Liver (tissue), 9 donors: Measurements from ENCODE around the gene FUS. TPM values are rescaled to one million over a fixed set of nuclear protein-coding genes. Genes with fewer than 3 reads are reported as not detected.
A peak's percentile ranks its signal among the peaks of the same experiment; 100 is the strongest.
"Not testable (repeated sequence)": the region's sequence is repeated elsewhere in the genome, so short reads cannot be mapped to it uniquely, and the experiment has no call there.

ENCODE experiments used
- DNase-seq: peaks from one replicate; pipeline ENCODE4 v3.0.0-alpha.2; 2017; ENCODE audit warnings: low spot score
- H3K27ac ChIP-seq, 2 donors: one replicate each; pipeline ENCODE4 v1.7.0; 2013; ENCODE audit warnings: inconsistent platforms in 2 of 2, low read length in 2 of 2, control low read depth in 1 of 2, low read depth in 1 of 2, mild to moderate bottlenecking in 1 of 2
- H3K27me3 ChIP-seq, 4 donors: one replicate each; pipeline versions ENCODE4 v1.6.1 to v1.7.0; 2013; ENCODE audit warnings: low read length in 3 of 4, inconsistent platforms in 1 of 4, mild to moderate bottlenecking in 1 of 4, moderate library complexity in 1 of 4; ENCODE audit not compliant: control insufficient read depth in 4 of 4, insufficient read depth in 4 of 4
- H3K36me3 ChIP-seq, 4 donors: one replicate each; pipeline versions ENCODE4 v1.6.1 to v1.7.0; 2013; ENCODE audit warnings: low read length in 3 of 4, mild to moderate bottlenecking in 3 of 4, low read depth in 1 of 4, moderate library complexity in 1 of 4; ENCODE audit not compliant: control insufficient read depth in 4 of 4, insufficient read depth in 3 of 4
- H3K4me1 ChIP-seq, 4 donors: one replicate each; pipeline versions ENCODE4 v1.6.1 to v1.7.0; 2013; ENCODE audit warnings: low read length in 3 of 4, mild to moderate bottlenecking in 3 of 4, moderate library complexity in 1 of 4; ENCODE audit not compliant: control insufficient read depth in 4 of 4, insufficient read depth in 4 of 4
- H3K4me3 ChIP-seq, 3 donors: one replicate each; pipeline versions ENCODE4 v1.6.1 to v1.7.0; 2013; ENCODE audit warnings: low read length in 3 of 3, control low read depth in 1 of 3, low read depth in 1 of 3, mild to moderate bottlenecking in 1 of 3
- H3K9ac ChIP-seq, 2 donors: one replicate each; pipeline ENCODE4 v1.7.0; 2013; ENCODE audit warnings: low read length in 2 of 2, mild to moderate bottlenecking in 2 of 2, moderate library complexity in 2 of 2, control low read depth in 1 of 2, low read depth in 1 of 2
- H3K9me3 ChIP-seq, 4 donors: one replicate each; pipeline versions ENCODE4 v1.6.1 to v1.7.0; 2013; ENCODE audit warnings: low read length in 3 of 4; ENCODE audit not compliant: control insufficient read depth in 4 of 4
- FOXA2 ChIP-seq: IDR thresholded peaks from 2 replicates; pipeline ENCODE4 v1.6.1; 2016; ENCODE audit warnings: antibody characterized with exemption
- HNF4A ChIP-seq, 2 donors: conservative IDR thresholded peaks; 2 replicates each; pipeline ENCODE4 v1.6.1; 2016; ENCODE audit warnings: antibody characterized with exemption in 2 of 2, mild to moderate bottlenecking in 2 of 2
- HNF4G ChIP-seq: IDR thresholded peaks from 2 replicates; pipeline ENCODE4 v1.6.1; 2016; ENCODE audit warnings: antibody characterized with exemption
- JUND ChIP-seq, 2 donors: IDR thresholded peaks; 2 replicates each; pipeline ENCODE4 v1.6.1; 2016; ENCODE audit warnings: antibody characterized with exemption in 2 of 2
- NR2F2 ChIP-seq: IDR thresholded peaks from 2 replicates; pipeline ENCODE4 v1.6.1; 2016; ENCODE audit warnings: antibody characterized with exemption
- RAD21 ChIP-seq, 2 donors: IDR thresholded peaks; 2 replicates each; pipeline ENCODE4 v1.6.1; 2016; ENCODE audit warnings: antibody characterized with exemption in 2 of 2, mild to moderate bottlenecking in 2 of 2
- SP1 ChIP-seq: IDR thresholded peaks from 2 replicates; pipeline ENCODE4 v1.6.1; 2018; ENCODE audit warnings: antibody characterized with exemption, mild to moderate bottlenecking
- ZBTB33 ChIP-seq: IDR thresholded peaks from 2 replicates; pipeline ENCODE4 v1.6.1; 2016; ENCODE audit warnings: antibody characterized with exemption
- WGBS: extraction: QIAGEN DNeasy Blood & Tissue Kit; methylation state at CpG from one replicate; pipeline ENCODE4 v1.1.7; 2013; 5-methylcytosine and 5-hydroxymethylcytosine counted together
- polyA plus RNA-seq, 2 donors: library from polyadenylated mRNA; stranded (reverse) in 1 of 2; unstranded in 1 of 2; fragments of 200-250 nt in 1 of 2; fragments of >200 nt in 1 of 2; fragmentation: Nextera tagmentation in 1 of 2; extraction: Ambion mirVana in 1 of 2; gene quantifications; one replicate each; pipeline versions ENCODE4 v1.2.1 to v1.2.3, GENCODE V29; 2013 to 2015
- total RNA-seq, 2 donors: library from RNA; depleted of rRNA; stranded (reverse); fragments of >200 nt; gene quantifications; one replicate each; pipeline ENCODE4 v1.2.3, GENCODE V29; 2014
- donor health status: healthy.
- donor health status: healthy.
- donor health status: healthy.
- donor health status: healthy.
- donor health status: healthy.

The FUS gene
- total and polyA plus RNA-seq, 4 donors: 7.5 to 51.5 (median 39.3) TPM

GRCh38 chr16:31150976-31151375 lies 29.0 kb upstream of the FUS start:
- WGBS: 77% methylated on average over 6 of the region's 6 CpGs
- not testable (repeated sequence) for DNase-seq, H3K9me3 ChIP-seq, H3K36me3 ChIP-seq, H3K27ac ChIP-seq, H3K4me3 ChIP-seq, H3K9ac ChIP-seq, H3K4me1 ChIP-seq, H3K27me3 ChIP-seq

GRCh38 chr16:31157136-31157535 lies 22.8 kb upstream of the FUS start:
- H3K9ac ChIP-seq: no peak overlapping the region
- peaks cover 0 to 1% (median 0%) of the 10 kb centered on the region in 4 donors for H3K4me1 ChIP-seq
- H3K4me3 ChIP-seq: no peak overlapping the region
- no peaks in the 10 kb centered on the region for H3K9me3 ChIP-seq
- H3K27ac ChIP-seq: no peak overlapping the region
- no peaks in the 10 kb centered on the region for H3K27me3 ChIP-seq
- no peak for DNase-seq
- TF ChIP-seq RAD21 (IDR thresholded peaks at IDR 0.05): no peak
- no peak for TF ChIP-seq HNF4G
- TF ChIP-seq HNF4A (conservative IDR thresholded peaks at IDR 0.05): no peak
- no peak for TF ChIP-seq SP1
- no peak for TF ChIP-seq FOXA2
- no peak for TF ChIP-seq JUND (IDR thresholded peaks at IDR 0.05)
- WGBS: 47% methylated on average over 8 of the region's 8 CpGs
- H3K36me3 ChIP-seq: no peaks in the 10 kb centered on the region

- no peak for TF ChIP-seq RAD21 (IDR thresholded peaks at IDR 0.05)
- DNase-seq: no peak
- WGBS: 94% methylated on average over 8 of the region's 8 CpGs
Observed at GRCh38 chr16:31167315-31167714, 12.6 kb upstream of the FUS start.

GRCh38 chr16:31168848-31169247 lies 11.1 kb upstream of the FUS start:
- WGBS: 41% methylated on average over 2 of the region's 2 CpGs

More at GRCh38 chr16:31167315-31167714, 12.6 kb upstream of the FUS start:
- no peaks in the 10 kb centered on the region for H3K4me1 ChIP-seq
- H3K9me3 ChIP-seq: no peaks in the 10 kb centered on the region
- H3K27me3 ChIP-seq: no peaks in the 10 kb centered on the region
- H3K36me3 ChIP-seq: no peaks in the 10 kb centered on the region
- H3K4me3 ChIP-seq: no peak overlapping the region
- H3K27ac ChIP-seq: no peak overlapping the region
- no peak overlapping the region for H3K9ac ChIP-seq

GRCh38 chr16:31170048-31170447 lies 9.9 kb upstream of the FUS start:
- not testable (repeated sequence) for H3K27me3 ChIP-seq, DNase-seq, H3K36me3 ChIP-seq, H3K4me1 ChIP-seq, H3K27ac ChIP-seq, H3K9me3 ChIP-seq, H3K4me3 ChIP-seq, H3K9ac ChIP-seq
- no CpG with 5 or more reads among the region's 2 CpGs for WGBS

More at GRCh38 chr16:31168848-31169247, 11.1 kb upstream of the FUS start:
- TF ChIP-seq HNF4A (conservative IDR thresholded peaks at IDR 0.05) (peak; percentile 26 to 28), ZBTB33 (no peak), NR2F2 (peak; percentile 24)
- Histone ChIP-seq H3K4me1 (no peaks in the 10 kb centered on the region), H3K4me3 (no peak overlapping the region), H3K27me3 (no peaks in the 10 kb centered on the region), H3K9me3 (no peaks in the 10 kb centered on the region), H3K27ac (no peak overlapping the region), H3K9ac (no peak overlapping the region), H3K36me3 (no peaks in the 10 kb centered on the region)
- DNase-seq: no peak
